Prostate gland (tissue), 2 donors: ENCODE data around the gene PLCB1.

Experiments used
- CTCF ChIP-seq, 4 experiments: fragments of 200-600 bp in 2 of 4; fragments of 450-650 bp in 2 of 4; sonication (generic) in 2 of 4; IDR thresholded peaks; 1 replicate in 3 of 4; 2 replicates in 1 of 4; pipeline ENCODE4 v1.5.1; 2016 to 2019; ENCODE audit warnings: antibody characterized with exemption in 4 of 4, mild to moderate bottlenecking in 2 of 4, moderate library complexity in 2 of 4
- POLR2A ChIP-seq: fragments of 450-650 bp; IDR thresholded peaks from one replicate; pipeline ENCODE4 v1.6.1; 2016; ENCODE audit warnings: antibody characterized with exemption, mild to moderate bottlenecking

- no peak for TF ChIP-seq CTCF (IDR thresholded peaks at IDR 0.05)
- TF ChIP-seq POLR2A: no peak
Measured at GRCh38 chr20:8196096-8196495, 64.0 kb downstream of the PLCB1 start.
